ENCODE results near the gene KRTAP15-1.

Gene KRTAP15-1

GRCh38 chr21:30487336-30487735, 47.3 kb downstream of the KRTAP15-1 start, which contains the start of gene KRTAP19-2:
Gene KRTAP19-2, minus strand, starts transcription at chr21:30487436. Its CDS starts 88 bp downstream, at chr21:30487348.
- DNase-seq (ENCODE audit: low spot score), result no peak

Measured in hematopoietic multipotent progenitor cell treated with erythropoietin and hydrocortisone succinate and interleukin-3 and kit ligand, for 15 days (in vitro differentiated cells).